Ureter (tissue), 1 donor: ENCODE data around the gene DNAJC1. TPM values are rescaled to one million over a fixed set of nuclear protein-coding genes. Genes with fewer than 3 reads are reported as not detected.

Experiments used
- DNase-seq: peaks from one replicate; pipeline ENCODE4 v3.0.0-alpha.2; 2020; ENCODE audit warnings: low spot score
- total RNA-seq: library from RNA; stranded (reverse); gene quantifications from one replicate; pipeline ENCODE4 v1.2.4, GENCODE V29; 2023
- donor health status: DM: yes; HTN: yes; CAD: no.

DNAJC1 gene
- total RNA-seq, 1 donor from 2014 or later = 31.9 TPM

- DNase-seq = no peak
Observed at GRCh38 chr10:21764466-21765189, 238.9 kb downstream of the DNAJC1 start.

DNA sequence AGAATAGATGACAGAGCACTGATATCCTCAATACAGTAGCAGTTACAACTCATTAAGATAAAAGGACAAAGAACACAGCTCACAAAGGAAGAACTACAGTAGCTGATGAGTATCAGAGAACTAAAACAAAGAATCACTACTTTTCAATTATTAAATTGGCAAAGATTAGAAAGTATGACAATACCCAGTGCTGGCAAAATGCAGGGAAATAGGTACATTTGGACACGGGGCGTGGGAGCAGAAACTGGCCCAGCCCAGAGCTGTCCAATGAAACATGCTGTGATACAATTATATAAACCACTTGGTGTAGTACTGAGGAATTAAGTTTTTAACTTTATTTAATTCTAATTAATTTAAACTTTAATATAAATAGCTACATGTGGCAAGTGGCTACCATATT is 243.2 kb downstream of the DNAJC1 start:
- no peak for DNase-seq

GRCh38 chr10:21759232-21759631 is 244.3 kb downstream of the DNAJC1 start:
- DNase-seq = no peak

GRCh38 chr10:21758696-21759095 is 244.8 kb downstream of the DNAJC1 start:
- DNase-seq = no peak

DNA sequence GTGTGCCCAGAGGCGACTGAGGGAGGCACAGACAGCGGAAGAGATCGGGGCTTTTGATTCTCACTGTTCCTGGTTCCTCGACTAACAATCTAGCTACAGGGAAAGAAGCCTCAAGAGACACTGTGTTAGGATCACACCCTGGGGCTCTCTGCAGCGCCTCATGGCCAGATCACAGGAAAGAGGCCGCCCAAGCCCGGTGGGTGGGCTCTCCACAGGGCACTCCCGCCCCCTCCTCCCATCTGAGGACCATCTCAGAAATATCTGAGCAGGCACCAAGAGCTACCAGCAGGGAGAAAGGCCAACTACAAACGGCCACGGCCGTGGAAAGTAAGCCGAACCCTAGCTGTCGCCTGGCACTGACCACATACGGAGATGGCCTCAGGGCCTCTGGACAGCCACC is 245.3 kb downstream of the DNAJC1 start:
- no peak for DNase-seq

DNA sequence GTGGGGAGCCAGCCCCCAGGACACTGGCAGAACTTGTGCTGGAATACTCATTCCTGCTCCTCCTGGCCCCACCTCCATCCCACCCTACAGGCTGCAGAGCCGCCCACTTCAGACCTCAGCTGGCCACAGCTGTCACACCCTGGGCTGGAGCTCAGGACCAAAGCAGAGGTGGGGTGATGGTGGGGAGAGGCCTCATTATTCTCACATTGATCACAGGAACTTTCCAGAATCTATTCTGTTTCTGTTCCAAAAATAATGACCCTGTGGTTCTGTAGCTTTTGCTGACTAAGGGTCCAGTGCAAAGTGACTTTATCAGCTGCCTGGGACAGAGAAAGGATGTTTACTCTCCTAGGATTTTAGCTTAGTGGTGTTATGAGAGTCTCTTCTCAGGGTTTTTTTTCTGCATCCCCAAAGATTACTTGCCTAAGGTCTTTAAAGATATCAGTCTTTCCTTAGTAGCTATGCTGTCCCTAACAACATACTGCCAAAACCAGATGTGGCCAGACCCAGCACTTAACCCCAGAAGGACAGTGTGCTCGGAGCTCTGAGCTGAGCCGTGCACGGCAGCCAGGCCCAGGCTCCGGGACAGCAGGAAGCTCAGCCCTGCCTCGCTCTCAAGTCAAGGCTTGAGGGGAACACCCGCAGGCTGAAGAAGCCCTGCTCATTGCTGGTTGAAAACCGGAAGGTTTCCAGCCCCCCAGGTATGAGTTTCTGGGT is 246.2 kb downstream of the DNAJC1 start:
- DNase-seq = no peak

DNA sequence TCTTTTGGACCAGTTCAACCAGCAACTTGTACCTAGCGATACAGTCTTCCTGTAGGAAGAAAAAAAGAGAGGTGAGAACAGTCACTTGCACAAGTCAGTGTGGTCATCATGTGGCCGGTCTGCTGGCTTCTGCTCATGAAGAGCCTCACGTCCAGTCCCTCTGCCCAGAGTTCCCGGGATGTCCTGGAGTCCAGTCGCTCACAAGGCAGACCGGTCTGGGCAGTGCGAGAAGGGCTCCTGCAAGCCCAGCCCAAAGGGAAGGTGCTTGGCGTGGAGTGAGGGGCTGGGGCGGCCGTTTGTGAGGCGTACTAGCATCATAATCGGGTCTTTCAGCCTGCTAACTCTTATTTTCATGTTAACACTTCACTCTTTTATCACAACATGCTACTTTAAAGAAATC is 246.8 kb downstream of the DNAJC1 start:
- DNase-seq = no peak

DNA sequence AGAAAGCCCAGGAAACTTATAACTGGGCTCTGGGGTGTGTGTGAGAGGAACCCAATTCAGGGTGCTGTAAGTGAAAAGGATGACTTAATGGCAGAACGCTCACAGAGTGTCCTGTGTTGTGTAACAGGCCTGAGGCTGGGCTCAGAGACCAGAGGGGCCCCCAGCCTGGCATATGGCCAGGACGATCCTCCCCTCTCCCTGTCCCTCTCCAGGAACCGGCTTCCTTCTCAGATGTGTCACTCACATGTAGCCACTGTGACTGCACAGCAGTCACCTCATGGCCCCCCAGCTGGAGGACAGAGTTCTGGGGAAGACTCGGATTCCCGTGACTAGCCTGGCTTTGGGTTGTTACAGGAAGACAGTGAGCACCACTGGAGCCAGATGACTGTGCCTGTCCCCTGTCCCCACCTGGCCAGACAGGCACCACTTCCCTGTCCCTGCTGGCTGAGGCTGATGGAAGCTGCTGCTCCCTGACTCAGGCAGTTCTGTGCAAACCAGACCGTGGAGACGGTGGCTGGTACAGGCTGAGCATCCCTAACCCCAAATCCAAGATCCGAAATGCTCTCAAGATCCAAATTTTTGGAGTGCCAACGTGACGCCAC is 249.0 kb downstream of the DNAJC1 start:
- DNase-seq = no peak

DNA sequence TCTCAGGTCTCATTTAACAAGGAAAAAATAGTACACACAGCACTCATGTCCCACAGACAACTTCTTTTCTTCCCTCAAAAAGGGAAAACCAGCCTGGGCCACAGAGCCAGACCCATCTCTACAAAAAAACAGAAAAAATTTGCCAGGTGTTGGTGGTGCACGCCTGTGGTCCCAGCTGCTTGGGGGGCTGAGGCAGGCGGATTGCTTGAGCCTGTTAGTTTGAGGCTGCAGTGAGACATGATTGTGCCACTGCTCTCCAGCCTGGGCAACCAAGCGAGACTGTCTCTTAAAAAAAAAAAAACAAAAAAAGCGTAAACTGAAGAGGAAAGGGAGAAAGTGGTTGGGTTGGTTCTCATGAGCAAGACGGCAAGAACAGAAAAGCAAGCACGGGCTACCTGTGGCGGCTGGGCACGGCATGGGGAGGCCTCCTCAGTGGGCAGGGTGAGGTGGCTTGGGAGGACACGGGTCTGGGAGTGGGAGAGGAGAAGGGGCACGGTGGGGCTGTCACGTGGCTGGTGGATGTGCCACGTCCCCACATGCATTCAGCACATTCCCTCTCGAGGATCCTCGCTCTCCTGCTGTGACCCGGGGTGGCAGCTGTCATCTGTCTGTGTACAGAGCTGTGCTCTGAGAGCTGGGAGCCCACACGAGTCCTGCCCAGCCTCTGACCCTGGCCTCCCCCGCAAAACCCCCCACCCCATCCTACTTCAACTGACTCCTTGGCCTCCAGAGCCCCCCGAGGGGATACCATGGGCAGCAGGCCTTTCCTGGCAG is 249.8 kb downstream of the DNAJC1 start:
- DNase-seq = no peak

- DNase-seq = no peak
Observed at GRCh38 chr10:21751341-21752310, 251.9 kb downstream of the DNAJC1 start.

- no peak for DNase-seq
Observed at GRCh38 chr10:21750424-21750823, 253.1 kb downstream of the DNAJC1 start.

DNA sequence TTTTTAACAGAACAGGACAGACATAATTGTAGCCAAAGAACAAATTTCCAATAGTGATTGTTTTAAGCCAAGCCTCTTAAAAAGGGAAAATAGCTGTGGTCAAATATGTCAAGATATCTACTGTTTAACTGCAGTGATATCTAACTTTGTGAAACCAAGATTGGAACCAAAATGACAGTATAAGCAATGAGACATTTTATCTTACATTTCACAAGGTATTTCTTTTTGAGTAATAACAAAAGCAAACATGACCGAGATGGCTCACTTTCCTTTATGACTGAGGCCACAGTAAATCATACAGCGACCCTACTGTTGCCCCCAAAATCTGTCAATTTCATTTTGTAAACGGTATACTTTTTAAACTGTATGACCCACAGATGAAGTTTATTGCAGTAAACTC is 253.7 kb downstream of the DNAJC1 start:
- DNase-seq = no peak

- no peak for DNase-seq
Observed at GRCh38 chr10:21747809-21748208, 255.7 kb downstream of the DNAJC1 start.

- DNase-seq = no peak
Observed at GRCh38 chr10:21746118-21746517, 257.4 kb downstream of the DNAJC1 start.

GRCh38 chr10:21744223-21744622 is 259.3 kb downstream of the DNAJC1 start:
- no peak for DNase-seq

GRCh38 chr10:21742740-21743412 is 260.7 kb downstream of the DNAJC1 start:
- no peak for DNase-seq

DNA sequence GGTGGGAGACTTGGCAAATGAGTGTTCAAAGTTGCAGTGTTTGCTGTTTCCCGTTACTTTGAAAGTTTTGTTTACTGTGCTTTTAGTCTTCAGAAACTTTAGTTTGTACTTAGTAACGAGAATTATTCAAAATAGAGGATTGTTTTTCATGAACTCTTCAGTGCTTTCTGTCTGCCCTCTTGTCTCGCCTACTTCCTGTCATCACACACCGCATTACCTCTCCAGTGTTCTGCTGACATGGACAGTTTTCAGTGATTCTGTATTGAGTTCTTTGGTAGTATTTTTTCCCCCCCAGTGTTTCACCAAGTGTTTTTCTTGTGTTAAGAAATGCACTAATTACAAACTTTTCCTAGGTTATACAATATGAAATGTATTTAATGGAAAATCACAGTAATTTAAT is 262.5 kb downstream of the DNAJC1 start:
- DNase-seq = no peak

DNA sequence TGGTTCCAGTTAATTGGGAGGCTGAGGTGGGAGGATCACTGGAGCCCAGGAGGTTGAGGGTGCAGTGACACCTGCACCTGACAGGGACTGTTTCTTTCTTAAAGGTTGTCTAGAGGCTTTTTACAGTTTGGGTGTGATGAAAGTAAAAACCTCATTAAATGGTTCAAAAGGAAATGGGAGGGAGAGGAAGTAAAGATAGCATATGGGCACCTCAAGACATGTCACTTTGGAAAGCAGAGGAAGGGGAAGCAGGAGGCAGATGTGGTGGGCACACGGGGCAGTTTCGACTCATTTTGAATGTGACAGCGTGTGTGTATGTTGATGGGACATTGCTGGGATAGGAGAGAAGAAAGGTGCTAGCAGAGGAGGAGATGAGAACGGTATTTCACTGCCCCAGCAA is 266.4 kb downstream of the DNAJC1 start:
- DNase-seq = no peak

DNA sequence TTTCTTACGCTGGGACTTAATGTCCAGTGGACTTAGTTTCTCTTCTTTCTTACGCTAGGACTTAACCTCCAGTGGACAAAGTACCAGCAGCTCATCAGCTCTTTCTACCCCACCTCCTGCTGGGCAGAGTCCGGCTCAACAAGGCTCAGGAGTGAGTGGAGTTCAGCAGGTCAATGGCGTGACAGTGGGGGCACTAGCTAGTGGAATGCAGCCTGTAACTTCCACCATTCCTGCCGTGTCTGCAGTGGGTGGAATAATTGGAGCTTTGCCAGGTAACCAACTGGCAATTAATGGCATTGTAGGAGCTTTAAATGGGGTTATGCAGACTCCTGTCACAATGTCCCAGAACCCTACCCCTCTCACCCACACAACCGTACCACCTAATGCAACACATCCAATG is 269.8 kb downstream of the DNAJC1 start:
- no peak for DNase-seq

DNA sequence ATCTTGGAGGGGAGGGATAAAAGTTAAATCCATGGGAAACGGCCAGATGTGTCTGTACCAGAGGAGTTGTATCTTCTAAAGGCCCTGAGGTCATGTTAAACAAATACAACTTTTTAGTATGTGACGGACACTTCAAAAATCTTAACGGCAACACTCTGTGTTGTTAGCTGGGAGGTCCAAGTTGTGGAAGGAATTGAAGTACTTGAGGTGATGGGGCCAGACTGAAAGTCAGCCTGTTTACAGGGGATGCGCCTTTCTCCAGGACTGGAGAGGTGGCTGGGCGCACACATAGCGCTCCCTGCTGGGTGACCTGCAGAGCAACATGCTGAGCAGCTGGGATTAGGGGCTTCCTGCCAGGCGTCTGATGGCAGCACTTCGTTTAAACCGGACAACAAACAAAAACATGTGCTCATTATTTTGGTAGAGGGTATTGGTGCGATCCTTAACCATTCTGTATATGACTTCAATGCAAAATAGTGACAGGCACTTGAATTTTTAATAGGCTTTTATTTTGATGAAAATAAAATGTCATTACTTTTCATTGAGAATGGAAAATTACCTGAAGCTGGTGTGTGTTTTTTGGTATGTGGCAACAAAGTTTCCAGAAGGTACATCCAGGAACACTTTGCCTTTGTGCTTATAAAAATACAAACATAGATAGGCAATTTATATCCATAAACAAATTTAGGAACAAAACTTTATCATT is 271.3 kb downstream of the DNAJC1 start:
- no peak for DNase-seq
